Lung (tissue), 12 donors: ENCODE data around the gene INMT. TPM values are rescaled to one million over a fixed set of nuclear protein-coding genes. Genes with fewer than 3 reads are reported as not detected.

Experiments
- ATAC-seq: fragments of 200-7000 bp; cut with Tn5 transposase; one replicate; pipeline ENCODE4 v1.9.1; 2020; ENCODE audit warnings: moderate number of reproducible peaks; ENCODE audit not compliant: insufficient read depth, low FRiP score
- DNase-seq, 3 donors: peaks; one replicate each; pipeline ENCODE4 v3.0.0-alpha.2; 2013 to 2017
- H3K27ac ChIP-seq, 2 donors: one replicate each; pipeline ENCODE4 v1.5.1; 2013; ENCODE audit warnings: mild to moderate bottlenecking in 2 of 2, moderate library complexity in 2 of 2, control low read depth in 1 of 2, inconsistent platforms in 1 of 2, low read depth in 1 of 2, low read length in 1 of 2
- H3K27me3 ChIP-seq, 3 donors: one replicate each; pipeline ENCODE4 v1.5.1; 2013; ENCODE audit warnings: low read length in 2 of 3; ENCODE audit not compliant: control insufficient read depth in 3 of 3, insufficient read depth in 3 of 3
- H3K36me3 ChIP-seq, 4 donors: one replicate each; pipeline ENCODE4 v1.5.1; 2013; ENCODE audit warnings: low read length in 4 of 4, mild to moderate bottlenecking in 1 of 4, moderate library complexity in 1 of 4; ENCODE audit not compliant: control insufficient read depth in 4 of 4, insufficient read depth in 4 of 4
- H3K4me1 ChIP-seq, 5 donors: one replicate each; pipeline ENCODE4 v1.5.1; 2013; ENCODE audit warnings: low read length in 5 of 5, mild to moderate bottlenecking in 2 of 5, moderate library complexity in 1 of 5; ENCODE audit not compliant: control insufficient read depth in 5 of 5, insufficient read depth in 5 of 5
- H3K4me3 ChIP-seq: one replicate; pipeline ENCODE4 v1.5.1; 2013; ENCODE audit warnings: mild to moderate bottlenecking, control low read depth, moderate library complexity
- H3K9ac ChIP-seq, 2 donors: one replicate each; pipeline ENCODE4 v1.5.1; 2013; ENCODE audit warnings: low read length in 2 of 2, control low read depth in 1 of 2; ENCODE audit not compliant: insufficient read depth in 1 of 2
- H3K9me3 ChIP-seq, 4 donors: one replicate each; pipeline ENCODE4 v1.5.1; 2013; ENCODE audit warnings: low read length in 3 of 4, mild to moderate bottlenecking in 1 of 4, moderate library complexity in 1 of 4; ENCODE audit not compliant: control insufficient read depth in 4 of 4, insufficient read depth in 3 of 4
- CTCF ChIP-seq: IDR thresholded peaks from 2 replicates; pipeline ENCODE4 v1.5.1; 2012; ENCODE audit warnings: mild to moderate bottlenecking; ENCODE audit errors: control extremely low read depth, extremely low read depth
- WGBS, 2 donors: extraction: QIAGEN DNeasy Blood & Tissue Kit; methylation state at CpG; one replicate each; pipeline ENCODE4 v1.1.7; 2013; 5-methylcytosine and 5-hydroxymethylcytosine counted together
- polyA plus RNA-seq, 2 donors: library from polyadenylated mRNA; stranded (reverse); fragments of 200-250 nt; gene quantifications; one replicate each; pipeline ENCODE4 v1.2.1, GENCODE V29; 2013
- total RNA-seq, 2 donors: library from RNA; depleted of rRNA in 1 of 2; stranded (reverse); fragments of >200 nt in 1 of 2; gene quantifications; one replicate each; pipeline ENCODE4 v1.2.1, GENCODE V29; 2014 to 2021
- donor health status: control.
- donor health status: control.
- donor health status: Bipolar disorder and iron deficiency.
- donor health status: healthy.
- donor health status: DM: yes; HTN: yes; CAD: no.

Gene INMT
- total and polyA plus RNA-seq, 4 donors = 88.7 to 200 (median 127) TPM

- Histone ChIP-seq H3K9me3 (no peaks in the 10 kb centered on the region), H3K36me3 (peaks cover 0 to 33% (median 5%) of the 10 kb centered on the region in 4 donors), H3K27me3 (no peaks in the 10 kb centered on the region), H3K4me3 (no peak overlapping the region), H3K27ac (peak overlapping the region in 1 of 2 donors; percentile 81), H3K9ac (no peak overlapping the region), H3K4me1 (peaks cover 0 to 10% (median 0%) of the 10 kb centered on the region in 5 donors)
- TF ChIP-seq CTCF = no peak
- no peak for ATAC-seq
- WGBS, 2 donors = 76 to 83% methylated on average over 8 of the region's 8 CpGs
- DNase-seq = no peak
These were observed 45.5 kb downstream of the INMT start for GRCh38 chr7:30797176-30798040.

- DNase-seq (no peak), ATAC-seq (no peak)
- WGBS, 2 donors = 71 to 87% methylated on average over 2 of the region's 2 CpGs
- Histone ChIP-seq H3K4me3 (no peak overlapping the region), H3K9me3 (no peaks in the 10 kb centered on the region), H3K9ac (no peak overlapping the region), H3K27ac (peak overlapping the region in 1 of 2 donors; percentile 32), H3K36me3 (peaks cover 0 to 33% (median 3%) of the 10 kb centered on the region in 4 donors), H3K27me3 (no peaks in the 10 kb centered on the region), H3K4me1 (peaks cover 0 to 13% (median 1%) of the 10 kb centered on the region in 5 donors)
- no peak for TF ChIP-seq CTCF
These were observed 47.5 kb downstream of the INMT start for GRCh38 chr7:30799206-30799975.

- no peak for DNase-seq
- H3K9me3 ChIP-seq = no peaks in the 10 kb centered on the region
- ATAC-seq = no peak
- peak overlapping the region in 1 of 2 donors; percentile 32 for H3K27ac ChIP-seq
- no peak overlapping the region for H3K9ac ChIP-seq
- H3K4me3 ChIP-seq = no peak overlapping the region
- no peak for TF ChIP-seq CTCF
- H3K27me3 ChIP-seq = no peaks in the 10 kb centered on the region
- H3K4me1 ChIP-seq = peaks cover 0 to 19% (median 7%) of the 10 kb centered on the region in 5 donors
- peaks cover 0 to 32% (median 3%) of the 10 kb centered on the region in 4 donors for H3K36me3 ChIP-seq
- 79 to 82% methylated on average over 5 of the region's 5 CpGs for WGBS, 2 donors
These were observed 48.2 kb downstream of the INMT start for GRCh38 chr7:30799976-30800661.
